Measurements from ENCODE around the gene AGTPBP1.
"Not testable (repeated sequence)": the region's sequence is repeated elsewhere in the genome, so short reads cannot be mapped to it uniquely, and the experiment has no call there.

Gene AGTPBP1, protein sequence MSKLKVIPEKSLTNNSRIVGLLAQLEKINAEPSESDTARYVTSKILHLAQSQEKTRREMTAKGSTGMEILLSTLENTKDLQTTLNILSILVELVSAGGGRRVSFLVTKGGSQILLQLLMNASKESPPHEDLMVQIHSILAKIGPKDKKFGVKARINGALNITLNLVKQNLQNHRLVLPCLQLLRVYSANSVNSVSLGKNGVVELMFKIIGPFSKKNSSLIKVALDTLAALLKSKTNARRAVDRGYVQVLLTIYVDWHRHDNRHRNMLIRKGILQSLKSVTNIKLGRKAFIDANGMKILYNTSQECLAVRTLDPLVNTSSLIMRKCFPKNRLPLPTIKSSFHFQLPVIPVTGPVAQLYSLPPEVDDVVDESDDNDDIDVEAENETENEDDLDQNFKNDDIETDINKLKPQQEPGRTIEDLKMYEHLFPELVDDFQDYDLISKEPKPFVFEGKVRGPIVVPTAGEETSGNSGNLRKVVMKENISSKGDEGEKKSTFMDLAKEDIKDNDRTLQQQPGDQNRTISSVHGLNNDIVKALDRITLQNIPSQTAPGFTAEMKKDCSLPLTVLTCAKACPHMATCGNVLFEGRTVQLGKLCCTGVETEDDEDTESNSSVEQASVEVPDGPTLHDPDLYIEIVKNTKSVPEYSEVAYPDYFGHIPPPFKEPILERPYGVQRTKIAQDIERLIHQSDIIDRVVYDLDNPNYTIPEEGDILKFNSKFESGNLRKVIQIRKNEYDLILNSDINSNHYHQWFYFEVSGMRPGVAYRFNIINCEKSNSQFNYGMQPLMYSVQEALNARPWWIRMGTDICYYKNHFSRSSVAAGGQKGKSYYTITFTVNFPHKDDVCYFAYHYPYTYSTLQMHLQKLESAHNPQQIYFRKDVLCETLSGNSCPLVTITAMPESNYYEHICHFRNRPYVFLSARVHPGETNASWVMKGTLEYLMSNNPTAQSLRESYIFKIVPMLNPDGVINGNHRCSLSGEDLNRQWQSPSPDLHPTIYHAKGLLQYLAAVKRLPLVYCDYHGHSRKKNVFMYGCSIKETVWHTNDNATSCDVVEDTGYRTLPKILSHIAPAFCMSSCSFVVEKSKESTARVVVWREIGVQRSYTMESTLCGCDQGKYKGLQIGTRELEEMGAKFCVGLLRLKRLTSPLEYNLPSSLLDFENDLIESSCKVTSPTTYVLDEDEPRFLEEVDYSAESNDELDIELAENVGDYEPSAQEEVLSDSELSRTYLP

GRCh38 chr9:85741875-85742596, at the start of gene AGTPBP1:
Gene AGTPBP1, minus strand, starts transcription at chr9:85741954. Its CDS starts 29,421 bp downstream, at chr9:85712533.
- FAIRE-seq: no peak

DNA sequence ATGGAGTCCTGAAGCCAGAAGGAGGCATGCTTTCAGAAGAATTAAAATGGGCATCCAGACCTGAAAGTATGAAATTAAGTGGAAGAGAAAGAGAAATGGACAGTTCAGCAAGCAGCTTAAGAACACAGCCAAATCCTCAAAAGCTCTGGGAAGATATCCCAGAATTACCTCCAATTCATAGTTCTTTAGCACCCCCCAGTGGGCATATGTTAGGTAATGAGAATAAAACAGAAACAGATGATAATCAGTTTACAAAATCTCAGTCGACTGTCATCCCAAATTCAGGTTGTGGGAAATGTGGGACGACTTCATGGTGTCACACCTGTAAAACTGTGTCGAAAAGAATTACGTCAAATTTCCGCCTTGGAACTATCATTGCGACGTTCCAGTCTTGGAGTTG, 44.4 kb upstream of the AGTPBP1 start:
- FAIRE-seq: peak; percentile 98

DNA sequence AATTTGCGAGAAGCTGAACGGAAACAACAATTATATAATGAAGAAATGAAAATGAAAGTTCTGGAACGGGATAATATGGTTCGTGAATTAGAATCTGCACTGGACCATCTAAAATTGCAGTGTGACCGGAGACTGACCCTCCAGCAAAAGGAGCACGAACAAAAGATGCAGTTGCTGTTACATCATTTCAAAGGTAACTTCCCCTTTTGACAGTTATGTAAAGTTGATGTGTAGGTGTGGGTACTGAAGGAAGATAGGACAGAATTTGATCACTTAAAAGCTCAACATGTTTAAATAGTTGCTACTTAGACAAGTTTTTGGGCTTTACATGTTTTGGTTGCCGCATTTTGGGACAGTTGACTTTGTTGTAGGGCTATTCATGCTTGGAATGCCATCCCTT, 32.1 kb upstream of the AGTPBP1 start:
- FAIRE-seq: not testable (repeated sequence)

- FAIRE-seq: not testable (repeated sequence)
Observed at GRCh38 chr9:85761802-85762201, 20.0 kb upstream of the AGTPBP1 start.

- not testable (repeated sequence) for FAIRE-seq
Observed at GRCh38 chr9:85757716-85758115, 16.0 kb upstream of the AGTPBP1 start.

DNA sequence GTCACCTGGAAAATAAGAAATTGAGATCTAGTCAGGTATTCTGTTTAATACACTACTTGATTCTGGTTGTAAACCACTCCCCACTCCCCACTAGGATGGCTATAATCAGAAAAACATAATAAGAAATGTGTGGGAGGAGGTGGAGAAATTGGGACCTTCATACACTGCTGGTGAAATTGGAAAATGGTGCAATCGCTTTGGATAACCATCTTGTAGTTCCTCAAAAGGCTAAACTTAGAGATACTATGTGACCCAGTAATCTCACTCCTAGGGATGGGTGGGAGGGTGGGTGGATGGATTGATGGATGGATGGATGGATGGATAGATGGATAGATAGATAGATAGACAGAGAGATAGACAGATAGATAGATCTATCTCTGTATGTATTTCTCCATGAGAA, 14.5 kb upstream of the AGTPBP1 start:
- not testable (repeated sequence) for FAIRE-seq

- FAIRE-seq: no peak
Observed at GRCh38 chr9:85746309-85746708, 4.6 kb upstream of the AGTPBP1 start.

GRCh38 chr9:85745203-85745602, 3.4 kb upstream of the AGTPBP1 start:
- no peak for FAIRE-seq

DNA sequence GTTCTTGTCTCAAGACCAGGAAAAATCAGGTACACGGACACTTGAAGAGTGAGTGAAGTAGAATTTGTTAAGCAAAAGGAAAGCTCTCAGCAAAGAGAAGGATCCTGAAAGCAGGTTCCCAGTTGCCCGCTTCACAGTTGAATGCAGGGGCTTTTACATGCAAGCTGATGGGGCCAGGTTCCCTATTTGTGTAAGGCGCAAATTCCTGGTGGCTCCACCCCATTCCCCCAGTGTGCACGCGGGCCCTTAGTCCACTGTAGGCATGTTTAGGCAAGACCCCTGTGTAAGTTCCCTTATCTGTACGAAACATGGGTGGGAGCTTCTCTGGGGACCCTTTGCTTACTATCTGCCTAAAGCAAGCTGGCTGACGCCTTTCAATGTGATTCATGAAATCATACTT, 2.7 kb upstream of the AGTPBP1 start:
- FAIRE-seq: peak; percentile 11

DNA sequence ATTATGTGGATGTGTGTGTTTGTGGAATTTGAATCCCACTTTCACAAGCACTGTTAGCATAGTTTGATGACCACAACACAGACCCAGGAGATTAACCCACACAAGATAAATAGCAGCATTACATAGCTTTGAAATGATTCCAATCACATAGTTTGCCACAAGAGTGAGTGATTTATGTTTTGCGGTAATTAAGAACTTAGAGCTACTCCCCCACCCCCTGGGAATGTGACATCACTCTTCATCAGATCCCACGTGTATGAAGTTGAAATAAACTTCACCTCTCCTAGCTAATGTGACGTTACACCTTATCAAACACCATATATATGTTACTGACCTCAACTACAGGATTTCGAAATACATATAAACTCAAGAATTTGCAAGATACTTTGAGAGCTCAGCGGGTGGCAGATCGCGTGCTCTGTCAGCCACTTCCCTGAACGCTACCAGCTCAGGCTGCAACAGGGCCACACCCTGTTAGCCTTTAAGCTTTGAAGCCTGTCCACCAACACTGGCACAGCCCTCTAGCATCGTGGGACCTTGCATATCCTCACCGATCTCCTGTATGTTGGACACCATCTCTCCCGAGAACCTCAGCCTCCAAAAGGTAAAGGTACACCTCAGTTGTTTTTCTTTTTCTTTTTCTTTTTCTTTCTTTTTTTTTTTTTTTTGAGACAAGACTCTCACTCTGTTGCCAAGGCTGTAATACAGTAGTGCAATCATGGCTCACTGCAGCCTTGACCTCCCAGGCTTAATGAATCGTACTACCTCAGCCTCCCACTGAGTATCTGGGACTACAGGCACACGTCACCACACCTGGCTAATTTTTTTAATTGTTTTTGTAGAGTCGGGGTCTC, 1.7 kb upstream of the AGTPBP1 start:
- peak; percentile 100 for FAIRE-seq

DNA sequence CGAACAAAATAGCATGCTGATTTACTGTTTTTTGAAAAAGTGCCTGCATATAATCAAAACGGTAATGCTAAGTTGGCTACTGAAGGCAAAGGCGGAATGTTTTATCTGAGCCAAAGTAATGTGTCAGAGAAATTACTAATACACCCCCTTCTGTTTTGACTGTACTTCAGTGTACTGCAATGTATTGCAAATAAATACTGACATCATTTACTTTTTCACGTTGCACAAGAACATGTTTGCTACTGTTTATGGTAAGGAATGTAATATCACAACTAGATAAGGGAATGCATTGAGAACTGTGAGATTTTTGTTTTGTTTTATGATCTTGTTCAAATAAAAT, 813 bp upstream of the AGTPBP1 start:
- FAIRE-seq: no peak

DNA sequence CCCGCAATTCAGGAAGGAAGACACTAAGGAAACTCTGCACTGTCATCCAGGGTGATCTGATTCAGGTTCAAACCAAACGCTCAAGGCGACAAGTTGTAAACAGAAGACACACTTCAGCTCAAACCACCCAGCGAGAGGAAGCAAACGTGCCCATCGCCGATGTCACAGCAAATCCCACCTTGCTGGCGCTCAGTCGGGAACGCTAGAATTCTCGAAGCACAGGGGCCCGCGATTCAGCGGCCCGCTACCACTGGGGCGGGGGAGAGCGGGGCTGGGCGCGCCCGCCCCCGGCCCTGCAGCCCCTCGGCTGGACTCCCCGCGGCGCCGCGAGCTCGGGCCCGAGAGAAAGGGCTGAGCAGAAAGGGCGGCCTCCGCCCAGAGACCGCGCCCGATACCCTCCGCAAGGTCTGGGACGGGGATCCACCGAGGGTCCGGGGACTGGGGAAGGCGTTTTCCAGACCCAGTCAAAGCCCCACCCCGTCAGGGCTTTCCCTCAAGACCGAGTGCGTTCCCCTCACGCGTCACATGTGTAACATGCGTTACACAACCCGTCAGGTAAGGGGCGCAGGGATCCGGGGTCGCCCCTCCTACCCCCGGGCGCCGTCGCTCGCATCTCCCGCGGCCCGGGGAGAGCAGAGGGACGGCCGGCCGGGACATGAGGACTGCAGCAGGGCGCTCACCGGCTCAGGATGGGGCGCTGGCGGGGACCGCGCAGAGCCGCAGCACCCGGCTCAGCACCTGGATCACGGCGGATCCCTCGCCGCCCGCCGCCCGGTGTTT, 469 bp downstream of the AGTPBP1 start:
- FAIRE-seq: no peak

DNA sequence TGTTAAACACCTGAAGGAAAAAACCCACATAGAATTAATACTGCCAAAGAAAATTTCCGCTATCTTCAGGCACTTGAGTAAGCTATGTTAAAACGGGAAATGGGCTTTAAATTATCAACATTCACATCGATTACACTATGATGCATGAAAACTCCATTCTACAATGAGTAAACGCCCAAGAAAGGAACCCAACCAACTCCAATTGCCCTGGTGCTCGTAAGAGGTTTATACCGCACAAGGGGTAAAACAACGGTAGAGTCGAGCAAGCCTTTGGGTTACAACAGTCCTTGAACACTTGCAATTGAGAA, 1.0 kb downstream of the AGTPBP1 start:
- no peak for FAIRE-seq

DNA sequence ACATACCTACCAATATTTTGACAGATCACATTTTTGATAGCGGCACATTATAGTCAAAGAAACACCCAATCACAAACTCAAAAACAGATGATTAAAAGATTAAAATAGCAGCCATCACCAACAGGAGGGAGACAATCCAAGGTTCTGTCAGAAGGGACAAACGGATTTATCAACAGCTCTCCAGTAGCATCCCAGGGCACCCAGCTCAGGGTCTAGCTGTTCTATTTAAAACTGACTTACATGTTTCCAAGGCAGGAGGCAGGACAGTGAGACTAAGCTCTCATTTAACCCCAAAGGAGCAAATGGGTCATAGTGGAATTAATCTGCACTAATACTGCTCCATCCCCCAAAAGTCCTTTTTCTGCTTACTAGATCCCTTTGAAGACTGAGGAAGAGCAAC, 3.2 kb downstream of the AGTPBP1 start:
- no peak for FAIRE-seq

GRCh38 chr9:85737671-85738070, 4.1 kb downstream of the AGTPBP1 start:
- FAIRE-seq: no peak

DNA sequence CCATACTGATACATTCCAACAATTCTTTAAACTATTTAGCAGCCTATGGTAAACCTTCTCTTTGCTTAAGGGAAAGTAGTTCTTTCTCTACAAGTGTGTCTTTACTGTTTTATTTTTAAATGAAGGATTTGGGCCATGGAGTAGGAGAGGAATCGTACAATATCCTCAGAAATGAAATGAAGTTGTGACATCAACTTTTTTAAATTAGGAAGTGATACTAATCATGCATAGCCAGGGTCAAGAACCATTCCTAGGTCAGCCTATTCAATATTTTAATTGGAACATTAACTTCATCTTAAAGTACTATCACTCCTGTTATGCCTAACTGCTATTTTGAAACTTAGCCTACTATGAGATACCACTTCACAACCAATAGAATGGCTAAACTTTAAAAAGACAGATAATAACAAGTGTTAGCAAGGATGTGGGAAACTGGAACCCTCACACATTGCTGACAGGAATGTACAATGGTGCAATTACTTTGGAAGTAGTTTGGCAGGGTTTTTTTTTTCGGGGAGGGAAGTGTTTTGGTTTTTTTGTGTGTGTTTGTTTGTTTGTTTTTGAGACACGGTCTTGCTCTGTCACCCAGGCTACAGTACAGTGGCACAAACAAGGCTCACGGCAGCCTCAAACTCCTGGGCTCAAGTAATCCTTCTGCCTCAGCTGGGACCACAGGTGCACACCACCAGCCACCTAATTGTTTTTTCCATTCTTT, 10.7 kb downstream of the AGTPBP1 start:
- FAIRE-seq: no peak

DNA sequence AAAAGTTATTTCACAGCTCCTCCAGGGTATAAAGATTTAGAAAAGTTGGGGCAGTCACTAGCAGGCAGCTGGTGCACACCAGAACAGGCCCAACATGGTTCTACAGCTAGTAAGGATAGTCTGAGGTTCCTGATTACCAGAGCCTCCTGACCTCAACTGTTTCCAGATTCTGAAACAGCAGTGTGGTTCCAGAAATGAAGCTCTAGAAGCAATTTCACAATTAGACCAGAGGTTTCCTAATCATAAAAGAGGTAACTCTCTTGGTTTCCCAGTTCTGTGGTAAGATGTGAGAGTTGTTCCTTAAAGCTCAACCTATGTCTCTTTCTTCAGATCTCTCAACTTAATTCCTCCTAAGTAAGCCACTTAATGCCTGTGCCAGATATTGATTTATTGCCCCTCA, 11.9 kb downstream of the AGTPBP1 start:
- FAIRE-seq: no peak

- FAIRE-seq: no peak
Observed at GRCh38 chr9:85727500-85727899, 14.3 kb downstream of the AGTPBP1 start.

- no peak for FAIRE-seq
Observed at GRCh38 chr9:85726737-85727136, 15.0 kb downstream of the AGTPBP1 start.

GRCh38 chr9:85723215-85723614, 18.5 kb downstream of the AGTPBP1 start:
- FAIRE-seq: no peak
